ENCODE results near the gene HMGXB4.

DNA sequence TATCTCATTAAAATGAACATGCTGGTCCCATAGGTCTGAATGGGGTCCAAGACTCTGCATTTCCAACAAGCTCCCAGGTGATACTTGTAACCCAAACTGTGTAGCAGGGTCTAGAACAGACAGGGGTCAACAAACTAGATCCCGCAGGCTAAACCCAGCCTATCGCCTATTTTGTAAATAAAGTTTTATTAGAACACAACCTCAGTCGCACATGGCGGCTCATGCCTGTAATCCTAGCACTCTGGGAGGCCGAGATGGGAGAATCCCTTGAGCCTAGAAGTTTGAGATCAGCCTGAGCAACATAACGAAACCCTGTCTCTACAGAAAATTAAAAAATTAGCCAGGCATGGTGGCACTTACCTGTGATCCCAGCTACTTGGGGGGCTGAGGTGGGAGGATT is 42.3 kb upstream of the HMGXB4 start:
- TF ChIP-seq, protein P1, sequence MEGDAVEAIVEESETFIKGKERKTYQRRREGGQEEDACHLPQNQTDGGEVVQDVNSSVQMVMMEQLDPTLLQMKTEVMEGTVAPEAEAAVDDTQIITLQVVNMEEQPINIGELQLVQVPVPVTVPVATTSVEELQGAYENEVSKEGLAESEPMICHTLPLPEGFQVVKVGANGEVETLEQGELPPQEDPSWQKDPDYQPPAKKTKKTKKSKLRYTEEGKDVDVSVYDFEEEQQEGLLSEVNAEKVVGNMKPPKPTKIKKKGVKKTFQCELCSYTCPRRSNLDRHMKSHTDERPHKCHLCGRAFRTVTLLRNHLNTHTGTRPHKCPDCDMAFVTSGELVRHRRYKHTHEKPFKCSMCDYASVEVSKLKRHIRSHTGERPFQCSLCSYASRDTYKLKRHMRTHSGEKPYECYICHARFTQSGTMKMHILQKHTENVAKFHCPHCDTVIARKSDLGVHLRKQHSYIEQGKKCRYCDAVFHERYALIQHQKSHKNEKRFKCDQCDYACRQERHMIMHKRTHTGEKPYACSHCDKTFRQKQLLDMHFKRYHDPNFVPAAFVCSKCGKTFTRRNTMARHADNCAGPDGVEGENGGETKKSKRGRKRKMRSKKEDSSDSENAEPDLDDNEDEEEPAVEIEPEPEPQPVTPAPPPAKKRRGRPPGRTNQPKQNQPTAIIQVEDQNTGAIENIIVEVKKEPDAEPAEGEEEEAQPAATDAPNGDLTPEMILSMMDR (IDR thresholded peaks at IDR 0.05): no peak
- no peak for TF ChIP-seq POLR2A (IDR thresholded peaks at IDR 0.05)
